IPS-20b (cell line): ENCODE measurements around the gene CPNE4.

Experiments
- H3K27ac ChIP-seq: one replicate; pipeline ENCODE4 v1.5.1; 2013; ENCODE audit warnings: low read length
- H3K27me3 ChIP-seq: 2 replicates; pipeline ENCODE4 v1.6.1; 2013; ENCODE audit warnings: mild to moderate bottlenecking, low read length, inconsistent platforms; ENCODE audit not compliant: insufficient read depth
- H3K36me3 ChIP-seq: 2 replicates; pipeline ENCODE4 v1.6.1; 2013; ENCODE audit warnings: low read depth, mild to moderate bottlenecking, inconsistent platforms, low read length, moderate library complexity; ENCODE audit not compliant: insufficient read depth
- H3K4me1 ChIP-seq: 2 replicates; pipeline ENCODE4 v1.6.1; 2013; ENCODE audit warnings: mild to moderate bottlenecking, control low read depth, inconsistent platforms, low read length, moderate library complexity; ENCODE audit not compliant: insufficient read depth
- H3K4me3 ChIP-seq: 2 replicates; pipeline ENCODE4 v1.5.1; 2013; ENCODE audit warnings: mild to moderate bottlenecking, low read length, inconsistent platforms
- H3K9ac ChIP-seq: 2 replicates; pipeline ENCODE4 v1.6.1; 2013; ENCODE audit warnings: low read depth, mild to moderate bottlenecking, inconsistent platforms, low read length, moderate library complexity
- H3K9me3 ChIP-seq: 2 replicates; pipeline ENCODE4 v1.6.1; 2013; ENCODE audit warnings: mild to moderate bottlenecking, low read depth, low read length, inconsistent platforms; ENCODE audit not compliant: insufficient read depth

Gene CPNE4

GRCh38 chr3:131713416-131714123, 321.2 kb downstream of the CPNE4 start:
- H3K4me3 ChIP-seq: no peak overlapping the region
- no peaks in the 10 kb centered on the region for H3K27me3 ChIP-seq
- no peaks in the 10 kb centered on the region for H3K9me3 ChIP-seq
- H3K36me3 ChIP-seq: no peaks in the 10 kb centered on the region
- H3K27ac ChIP-seq: no peak overlapping the region
- H3K4me1 ChIP-seq: peaks cover 4% of the 10 kb centered on the region; the same call in 1 of the 2 replicates
- no peak overlapping the region for H3K9ac ChIP-seq

DNA sequence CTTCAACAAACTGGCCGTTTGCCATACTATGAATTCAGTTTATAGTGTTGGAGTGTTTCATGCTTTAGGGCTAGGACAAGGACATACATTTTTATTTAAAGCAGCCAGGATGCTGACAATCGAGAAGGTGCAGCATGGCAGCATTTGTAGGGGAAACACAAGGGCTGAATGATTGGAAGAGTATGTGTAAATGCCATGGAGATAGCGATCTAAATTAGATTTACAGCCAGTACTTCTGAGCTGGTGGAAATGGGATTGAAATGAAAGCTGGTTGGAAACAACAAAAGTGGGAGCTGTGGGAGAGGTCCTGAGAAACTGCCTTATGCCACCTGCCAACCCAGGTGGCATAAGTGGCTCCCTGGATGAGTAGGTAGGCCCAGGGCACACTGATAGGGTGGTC, 322.2 kb downstream of the CPNE4 start:
- Histone ChIP-seq H3K27me3 (no peaks in the 10 kb centered on the region), H3K36me3 (no peaks in the 10 kb centered on the region), H3K9ac (no peak overlapping the region), H3K4me3 (no peak overlapping the region), H3K4me1 (peaks cover 4% of the 10 kb centered on the region; the same call in 1 of the 2 replicates), H3K9me3 (no peaks in the 10 kb centered on the region), H3K27ac (no peak overlapping the region)

- peaks cover 4% of the 10 kb centered on the region; the same call in 1 of the 2 replicates for H3K4me1 ChIP-seq
- no peak overlapping the region for H3K27ac ChIP-seq
- H3K4me3 ChIP-seq: no peak overlapping the region
- H3K9me3 ChIP-seq: no peaks in the 10 kb centered on the region
- no peak overlapping the region for H3K9ac ChIP-seq
- H3K27me3 ChIP-seq: no peaks in the 10 kb centered on the region
- H3K36me3 ChIP-seq: no peaks in the 10 kb centered on the region
Measured at GRCh38 chr3:131711114-131711768, 323.6 kb downstream of the CPNE4 start.

- Histone ChIP-seq H3K9ac (no peak overlapping the region), H3K36me3 (no peaks in the 10 kb centered on the region), H3K9me3 (no peaks in the 10 kb centered on the region), H3K27ac (no peak overlapping the region), H3K4me1 (peaks cover 10% of the 10 kb centered on the region; the same call in 1 of the 2 replicates), H3K27me3 (no peaks in the 10 kb centered on the region), H3K4me3 (no peak overlapping the region)
Measured at GRCh38 chr3:131708241-131708640, 326.6 kb downstream of the CPNE4 start.

DNA sequence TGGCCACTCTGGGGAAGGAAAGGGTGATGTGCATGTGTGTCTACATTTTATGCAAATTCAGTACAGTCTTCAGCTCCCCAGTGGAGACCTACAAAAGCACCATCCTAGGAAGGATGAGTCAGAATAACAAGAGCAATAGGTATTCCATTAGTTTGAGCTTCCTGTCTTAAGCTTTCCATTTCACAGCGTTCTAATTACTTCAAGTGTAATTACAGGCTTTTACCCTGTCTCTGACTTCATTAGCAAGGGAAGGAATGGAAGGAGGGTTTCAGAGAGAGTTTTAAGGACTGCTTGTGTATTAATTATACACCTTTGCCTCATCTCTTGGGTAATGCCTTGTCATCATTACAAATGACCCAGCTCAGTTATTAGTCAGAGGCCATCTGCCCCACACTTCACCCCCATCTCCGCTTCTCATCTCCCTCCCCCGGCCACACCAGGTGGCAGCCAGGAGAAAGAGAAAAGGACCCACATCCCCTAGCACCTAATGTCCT, 329.2 kb downstream of the CPNE4 start:
- Histone ChIP-seq H3K9ac (no peak overlapping the region), H3K27me3 (no peaks in the 10 kb centered on the region), H3K36me3 (no peaks in the 10 kb centered on the region), H3K9me3 (no peaks in the 10 kb centered on the region), H3K27ac (no peak overlapping the region), H3K4me3 (no peak overlapping the region), H3K4me1 (peaks cover 6% of the 10 kb centered on the region; the same call in 1 of the 2 replicates)

GRCh38 chr3:131705099-131705498, 329.7 kb downstream of the CPNE4 start:
- Histone ChIP-seq H3K4me3 (no peak overlapping the region), H3K27me3 (no peaks in the 10 kb centered on the region), H3K9me3 (no peaks in the 10 kb centered on the region), H3K4me1 (peaks cover 6% of the 10 kb centered on the region; the same call in 1 of the 2 replicates), H3K27ac (no peak overlapping the region), H3K36me3 (no peaks in the 10 kb centered on the region), H3K9ac (no peak overlapping the region)

DNA sequence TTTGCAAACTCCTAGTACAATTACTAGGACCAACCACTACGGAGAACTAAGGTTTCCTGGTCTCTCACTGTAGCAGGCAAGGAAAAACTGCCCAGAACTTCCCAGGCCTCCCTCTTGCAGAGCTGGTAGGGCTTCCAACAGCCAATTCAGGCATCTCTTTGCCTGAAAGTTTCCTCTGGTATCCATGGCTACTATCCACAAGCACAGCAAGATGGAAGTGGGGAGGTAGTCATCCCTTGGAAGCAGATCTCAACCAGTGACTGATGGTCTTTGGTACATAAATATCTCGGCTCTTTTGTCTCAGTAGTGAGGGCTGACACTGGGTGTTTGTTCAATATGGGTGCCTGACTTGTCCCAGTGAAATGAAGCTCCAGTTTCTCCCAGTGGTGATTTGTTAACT, 330.7 kb downstream of the CPNE4 start:
- no peaks in the 10 kb centered on the region for H3K36me3 ChIP-seq
- no peak overlapping the region for H3K27ac ChIP-seq
- H3K4me1 ChIP-seq: peaks cover 6% of the 10 kb centered on the region; the same call in 1 of the 2 replicates
- no peaks in the 10 kb centered on the region for H3K9me3 ChIP-seq
- no peaks in the 10 kb centered on the region for H3K27me3 ChIP-seq
- H3K4me3 ChIP-seq: no peak overlapping the region
- no peak overlapping the region for H3K9ac ChIP-seq

GRCh38 chr3:131702146-131702545, 332.7 kb downstream of the CPNE4 start:
- Histone ChIP-seq H3K27me3 (no peaks in the 10 kb centered on the region), H3K4me3 (no peak overlapping the region), H3K9me3 (no peaks in the 10 kb centered on the region), H3K27ac (no peak overlapping the region), H3K4me1 (peaks cover 6% of the 10 kb centered on the region; the same call in 1 of the 2 replicates), H3K9ac (no peak overlapping the region), H3K36me3 (no peaks in the 10 kb centered on the region)

GRCh38 chr3:131701153-131701770, 333.6 kb downstream of the CPNE4 start:
- H3K9me3 ChIP-seq: no peaks in the 10 kb centered on the region
- H3K27ac ChIP-seq: no peak overlapping the region
- H3K4me1 ChIP-seq: peaks cover 6% of the 10 kb centered on the region; the same call in 1 of the 2 replicates
- H3K27me3 ChIP-seq: no peaks in the 10 kb centered on the region
- H3K36me3 ChIP-seq: no peaks in the 10 kb centered on the region
- H3K4me3 ChIP-seq: no peak overlapping the region
- no peak overlapping the region for H3K9ac ChIP-seq

DNA sequence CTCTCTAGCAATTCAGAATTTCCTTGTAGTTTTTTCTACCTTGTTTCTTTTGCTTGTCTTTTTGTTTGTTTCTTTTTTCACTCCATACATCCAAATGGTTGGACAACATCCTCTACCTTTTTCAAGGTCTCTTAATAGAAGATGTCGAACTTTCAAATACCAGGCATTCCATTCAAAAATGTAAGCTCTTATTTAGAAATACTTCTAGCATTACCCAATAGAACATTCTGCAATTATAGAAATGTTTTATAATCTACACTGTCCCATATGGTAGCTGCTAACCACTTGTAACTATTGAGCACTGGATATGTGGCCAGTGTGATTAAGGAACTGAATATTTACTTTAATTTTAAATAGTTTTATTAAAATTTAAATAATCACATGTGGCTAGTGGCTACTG, 335.8 kb downstream of the CPNE4 start:
- no peaks in the 10 kb centered on the region for H3K4me1 ChIP-seq
- H3K36me3 ChIP-seq: no peaks in the 10 kb centered on the region
- no peak overlapping the region for H3K9ac ChIP-seq
- no peak overlapping the region for H3K27ac ChIP-seq
- H3K27me3 ChIP-seq: no peaks in the 10 kb centered on the region
- no peaks in the 10 kb centered on the region for H3K9me3 ChIP-seq
- no peak overlapping the region for H3K4me3 ChIP-seq

GRCh38 chr3:131694376-131694775, 340.4 kb downstream of the CPNE4 start:
- no peak overlapping the region for H3K4me3 ChIP-seq
- H3K27me3 ChIP-seq: no peaks in the 10 kb centered on the region
- no peak overlapping the region for H3K9ac ChIP-seq
- H3K27ac ChIP-seq: no peak overlapping the region
- no peaks in the 10 kb centered on the region for H3K36me3 ChIP-seq
- H3K4me1 ChIP-seq: no peaks in the 10 kb centered on the region
- no peaks in the 10 kb centered on the region for H3K9me3 ChIP-seq
